Stimulated activated CD4-positive, alpha-beta T cell treated with anti-CD3 and anti-CD28 coated beads, Interleukin-4, amount 100 ng/mL, for 48 hours (primary cell): ENCODE measurements around the gene WDR36.

Source experiments
- DNase-seq, 2 donors: peaks; one replicate each; pipeline ENCODE4 v3.0.0-alpha.2; 2020; ENCODE audit warnings: low read depth in 2 of 2

The WDR36 gene

GRCh38 chr5:111092062-111092853 lies at the start of gene WDR36:
TSS of gene WDR36 (plus strand) at chr5:111092348. CDS start at chr5:111092457, 109 bp downstream.
- peak; percentile 80 to 85 for DNase-seq

GRCh38 chr5:111043712-111044506 lies 48.2 kb upstream of the WDR36 start:
- no peak for DNase-seq

GRCh38 chr5:111058064-111058463 lies 34.1 kb upstream of the WDR36 start:
- no peak for DNase-seq

- no peak for DNase-seq
These were observed 32.0 kb upstream of the WDR36 start for GRCh38 chr5:111060169-111060568.

GRCh38 chr5:111061618-111062017 lies 30.5 kb upstream of the WDR36 start:
- DNase-seq: no peak

- no peak for DNase-seq
These were observed 28.3 kb upstream of the WDR36 start for GRCh38 chr5:111063709-111064322.

GRCh38 chr5:111066261-111066938 lies 25.7 kb upstream of the WDR36 start:
- DNase-seq: no peak

GRCh38 chr5:111068213-111068612 lies 23.9 kb upstream of the WDR36 start:
- no peak for DNase-seq

- no peak for DNase-seq
These were observed 22.3 kb upstream of the WDR36 start for GRCh38 chr5:111069839-111070238.

- DNase-seq: peak; percentile 23 to 29
These were observed 21.6 kb upstream of the WDR36 start for GRCh38 chr5:111070272-111071134.

GRCh38 chr5:111071413-111071812 lies 20.7 kb upstream of the WDR36 start, which contains the start of gene TSLP:
TSS of gene TSLP (plus strand) at chr5:111071713. CDS start at chr5:111071891, 178 bp downstream.
- no peak for DNase-seq

- DNase-seq: peak; percentile 39 to 51
These were observed 19.0 kb upstream of the WDR36 start for GRCh38 chr5:111072949-111073682.

GRCh38 chr5:111074244-111074643 lies 17.9 kb upstream of the WDR36 start:
- DNase-seq: no peak

- DNase-seq: no peak
These were observed 16.6 kb upstream of the WDR36 start for GRCh38 chr5:111075520-111075919.

GRCh38 chr5:111076091-111076490 lies 16.1 kb upstream of the WDR36 start:
- no peak for DNase-seq

GRCh38 chr5:111077678-111078077 lies 14.5 kb upstream of the WDR36 start:
- no peak for DNase-seq

- no peak for DNase-seq
These were observed 12.3 kb upstream of the WDR36 start for GRCh38 chr5:111079846-111080245.

GRCh38 chr5:111083323-111083722 lies 8.8 kb upstream of the WDR36 start:
- DNase-seq: no peak

GRCh38 chr5:111095982-111096381 lies 3.8 kb downstream of the WDR36 start:
- no peak for DNase-seq
